SK-N-SH (cell line): ENCODE measurements around the gene RAC3.

Source experiments
- EZH2phosphoT487 ChIP-seq: fragments of 200-600 bp; sonication (generic); IDR thresholded peaks from 2 replicates; pipeline ENCODE4 v1.6.1; 2017; ENCODE audit warnings: low read depth, mixed run types, mild to moderate bottlenecking, antibody characterized with exemption, moderate library complexity, borderline replicate concordance
- FOSL2 ChIP-seq: IDR thresholded peaks from 2 replicates; pipeline ENCODE4 v1.4.0; 2012; ENCODE audit warnings: low read depth, mild to moderate bottlenecking, moderate library complexity, borderline replicate concordance
- JUND ChIP-seq: IDR thresholded peaks from 2 replicates; pipeline ENCODE4 v1.4.0; 2012
- POLR2AphosphoS5 ChIP-seq: IDR thresholded peaks from 2 replicates; pipeline ENCODE4 v1.6.1; 2012; ENCODE audit warnings: low read depth, low read length
- SMC3 ChIP-seq: IDR thresholded peaks from 2 replicates; pipeline ENCODE4 v1.6.1; 2012; ENCODE audit warnings: low read depth, low read length, improper control_type of control experiment
- TF ChIP-seq, protein P1 (sequence below): fragments of 200-600 bp; sonication (generic); IDR thresholded peaks from 2 replicates; pipeline ENCODE4 v1.6.1; 2017; ENCODE audit warnings: antibody characterized with exemption, mild to moderate bottlenecking, moderate library complexity

DNA sequence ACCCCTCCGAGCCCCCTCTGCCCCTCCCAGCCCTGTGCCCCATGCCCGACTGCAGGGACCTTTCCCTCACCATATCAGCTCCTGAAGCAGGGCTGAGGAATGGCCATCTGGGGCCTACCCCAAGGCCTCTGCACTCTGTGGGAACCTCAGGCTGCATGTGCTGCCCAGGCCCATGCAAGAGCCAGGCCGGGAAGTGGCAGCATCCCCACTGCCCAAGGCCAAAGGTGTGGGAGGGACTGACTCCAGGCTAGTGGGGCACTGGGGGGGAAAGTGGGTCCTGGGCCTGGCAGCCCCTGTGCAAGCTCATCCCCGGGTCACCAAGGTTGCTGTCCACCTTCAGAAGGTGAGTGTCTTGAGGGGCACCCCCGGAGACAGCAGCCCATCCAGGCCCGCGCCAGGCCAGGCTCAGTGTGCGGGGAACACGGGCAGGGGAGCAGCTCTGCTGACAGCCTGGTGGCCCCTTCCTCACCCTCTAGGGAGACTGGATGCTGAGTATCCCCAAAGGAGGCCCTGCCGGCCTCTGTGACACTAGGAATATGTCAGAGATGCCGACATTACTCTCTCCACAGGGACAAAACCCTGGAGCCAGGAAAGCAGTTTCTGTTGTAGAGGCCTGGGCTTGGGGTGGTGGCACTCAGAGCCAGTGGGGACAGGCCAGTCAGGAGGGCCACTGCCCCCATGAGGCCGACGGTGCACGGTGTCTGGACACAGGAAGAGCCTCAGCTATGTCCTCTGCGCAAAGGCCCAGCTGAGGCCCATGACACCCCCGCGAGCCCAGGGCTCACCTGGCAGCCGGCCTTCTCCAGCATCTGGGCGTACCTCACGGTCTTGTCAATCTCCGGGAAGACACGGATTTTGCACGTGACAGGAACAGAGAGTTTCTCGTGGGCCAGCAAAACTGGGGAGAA, 30.9 kb downstream of the RAC3 start:
- TF ChIP-seq POLR2AphosphoS5 (no peak), JUND (no peak), EZH2phosphoT487 (no peak), FOSL2 (no peak), SMC3 (no peak)
- TF ChIP-seq, protein P1, sequence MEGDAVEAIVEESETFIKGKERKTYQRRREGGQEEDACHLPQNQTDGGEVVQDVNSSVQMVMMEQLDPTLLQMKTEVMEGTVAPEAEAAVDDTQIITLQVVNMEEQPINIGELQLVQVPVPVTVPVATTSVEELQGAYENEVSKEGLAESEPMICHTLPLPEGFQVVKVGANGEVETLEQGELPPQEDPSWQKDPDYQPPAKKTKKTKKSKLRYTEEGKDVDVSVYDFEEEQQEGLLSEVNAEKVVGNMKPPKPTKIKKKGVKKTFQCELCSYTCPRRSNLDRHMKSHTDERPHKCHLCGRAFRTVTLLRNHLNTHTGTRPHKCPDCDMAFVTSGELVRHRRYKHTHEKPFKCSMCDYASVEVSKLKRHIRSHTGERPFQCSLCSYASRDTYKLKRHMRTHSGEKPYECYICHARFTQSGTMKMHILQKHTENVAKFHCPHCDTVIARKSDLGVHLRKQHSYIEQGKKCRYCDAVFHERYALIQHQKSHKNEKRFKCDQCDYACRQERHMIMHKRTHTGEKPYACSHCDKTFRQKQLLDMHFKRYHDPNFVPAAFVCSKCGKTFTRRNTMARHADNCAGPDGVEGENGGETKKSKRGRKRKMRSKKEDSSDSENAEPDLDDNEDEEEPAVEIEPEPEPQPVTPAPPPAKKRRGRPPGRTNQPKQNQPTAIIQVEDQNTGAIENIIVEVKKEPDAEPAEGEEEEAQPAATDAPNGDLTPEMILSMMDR, result 0 out of 2 replicates have a peak, but pooled peaks have one; percentile 19
